GM21737 (cell line): ENCODE measurements around the gene SAC3D1.
"Not testable (repeated sequence)": the region's sequence is repeated elsewhere in the genome, so short reads cannot be mapped to it uniquely, and the experiment has no call there.

ENCODE experiments used
- ATAC-seq: cut with Tn5 transposase; IDR thresholded peaks from one replicate; pipeline ENCODE4 v1.9.1; 2021; ENCODE audit warnings: mild to moderate bottlenecking, moderate library complexity; ENCODE audit not compliant: unreplicated experiment

Gene SAC3D1

GRCh38 chr11:65023502-65023901 is 17.5 kb upstream of the SAC3D1 start:
- ATAC-seq: not testable (repeated sequence)

- no peak for ATAC-seq
These were observed 14.2 kb upstream of the SAC3D1 start for GRCh38 chr11:65026810-65027209.

GRCh38 chr11:65027213-65028067 is 13.6 kb upstream of the SAC3D1 start, which contains the start of gene SNX15:
TSS of gene SNX15 (plus strand) at chr11:65027439. CDS start at chr11:65027538, 99 bp downstream.
- peak; percentile 81 for ATAC-seq

GRCh38 chr11:65032216-65032615 is 8.8 kb upstream of the SAC3D1 start:
- ATAC-seq: no peak

- ATAC-seq: no peak
These were observed 6.6 kb upstream of the SAC3D1 start for GRCh38 chr11:65034423-65034822.

- ATAC-seq: no peak
These were observed 5.4 kb upstream of the SAC3D1 start for GRCh38 chr11:65035579-65035978.

- no peak for ATAC-seq
These were observed 4.1 kb upstream of the SAC3D1 start for GRCh38 chr11:65036931-65037330.

- ATAC-seq: no peak
These were observed 527 bp upstream of the SAC3D1 start for GRCh38 chr11:65040520-65040846.

- ATAC-seq: no peak
These were observed 1.9 kb downstream of the SAC3D1 start for GRCh38 chr11:65042891-65043290.

GRCh38 chr11:65043881-65044501 is 3.0 kb downstream of the SAC3D1 start:
- ATAC-seq: no peak

GRCh38 chr11:65045061-65045460 is 4.1 kb downstream of the SAC3D1 start:
- no peak for ATAC-seq

GRCh38 chr11:65045728-65046127 is 4.7 kb downstream of the SAC3D1 start:
- no peak for ATAC-seq

GRCh38 chr11:65047581-65048422 is 6.8 kb downstream of the SAC3D1 start:
- no peak for ATAC-seq

- ATAC-seq: no peak
These were observed 10.4 kb downstream of the SAC3D1 start for GRCh38 chr11:65051398-65051858.

- ATAC-seq: no peak
These were observed 13.0 kb downstream of the SAC3D1 start for GRCh38 chr11:65053827-65054508.

GRCh38 chr11:65055538-65055937 is 14.5 kb downstream of the SAC3D1 start:
- ATAC-seq: no peak

GRCh38 chr11:65056999-65057398 is 16.0 kb downstream of the SAC3D1 start:
- ATAC-seq: no peak

- ATAC-seq: no peak
These were observed 16.5 kb downstream of the SAC3D1 start for GRCh38 chr11:65057526-65057925.

GRCh38 chr11:65058012-65058411 is 17.0 kb downstream of the SAC3D1 start:
- ATAC-seq: no peak

GRCh38 chr11:65058419-65059054 is 17.5 kb downstream of the SAC3D1 start, which contains the start of gene NAALADL1:
TSS of gene NAALADL1 (minus strand) at chr11:65058553. CDS start at chr11:65058521, 32 bp downstream.
- ATAC-seq: no peak
